CD4-positive, alpha-beta memory T cell (primary cell): ENCODE data around the gene HLA-DQB1. TPM values are rescaled to one million over a fixed set of nuclear protein-coding genes. Genes with fewer than 3 reads are reported as not detected.

ENCODE experiments used
- CTCF ChIA-PET: fragments of 350-600 bp; sonication (Branson Sonifier 250); formaldehyde crosslinking; loops from one replicate; lab custom pipeline; 2021; ENCODE audit warnings: inconsistent platforms; ENCODE audit not compliant: partially characterized antibody; lab: Charles Lee
- POLR2A ChIA-PET: fragments of 350-600 bp; sonication (Branson Sonifier 250); formaldehyde crosslinking; loops from one replicate; lab custom pipeline; 2021; ENCODE audit not compliant: partially characterized antibody; lab: Charles Lee
- DNase-seq, 5 donors: peaks; one replicate each; pipeline versions ENCODE4 v3.0.0 to v3.0.0-alpha.2; 2020 to 2022; ENCODE audit warnings: mixed read lengths in 1 of 5
- H3K27ac ChIP-seq: one replicate; pipeline ENCODE4 v1.7.0; 2013; ENCODE audit warnings: low read depth, low read length
- H3K27me3 ChIP-seq: 2 replicates; pipeline ENCODE4 v1.7.0; 2013; ENCODE audit warnings: mild to moderate bottlenecking, low read length, moderate library complexity; ENCODE audit not compliant: insufficient read depth
- H3K36me3 ChIP-seq: 2 replicates; pipeline ENCODE4 v1.7.0; 2013; ENCODE audit warnings: mild to moderate bottlenecking, low read length, moderate library complexity; ENCODE audit not compliant: insufficient read depth
- H3K4me1 ChIP-seq: 2 replicates; pipeline ENCODE4 v1.7.0; 2013; ENCODE audit warnings: mild to moderate bottlenecking, low read length, moderate library complexity; ENCODE audit not compliant: insufficient read depth
- H3K4me3 ChIP-seq, 2 donors: one replicate each; pipeline ENCODE4 v1.7.0; 2013; ENCODE audit warnings: low read length in 2 of 2, mild to moderate bottlenecking in 1 of 2
- H3K9me3 ChIP-seq, 2 donors: one replicate each; pipeline ENCODE4 v1.7.0; 2013; ENCODE audit warnings: low read length in 2 of 2, control low read depth in 1 of 2; ENCODE audit not compliant: control insufficient read depth in 1 of 2
- H3K27ac Mint-ChIP-seq, 7 donors: one replicate each; pipeline ENCODE4 v1.8.0; 2020 to 2021; ENCODE audit warnings: mixed read lengths in 7 of 7, mild to moderate bottlenecking in 6 of 7, inconsistent platforms in 3 of 7, moderate library complexity in 3 of 7
- H3K27me3 Mint-ChIP-seq, 2 donors: one replicate each; pipeline ENCODE4 v1.8.0; 2020 to 2021; ENCODE audit warnings: mixed read lengths in 2 of 2
- H3K36me3 Mint-ChIP-seq, 2 donors: one replicate each; pipeline ENCODE4 v1.8.0; 2020 to 2021; ENCODE audit warnings: mixed read lengths in 2 of 2, inconsistent platforms in 1 of 2, mild to moderate bottlenecking in 1 of 2
- H3K4me1 Mint-ChIP-seq, 4 donors: one replicate each; pipeline ENCODE4 v1.8.0; 2020 to 2021; ENCODE audit warnings: mixed read lengths in 4 of 4, mild to moderate bottlenecking in 1 of 4
- H3K4me3 Mint-ChIP-seq, 8 donors: one replicate each; pipeline ENCODE4 v1.8.0; 2020 to 2021; ENCODE audit warnings: mixed read lengths in 8 of 8, mild to moderate bottlenecking in 7 of 8, moderate library complexity in 6 of 8, inconsistent platforms in 3 of 8
- H3K9me3 Mint-ChIP-seq, 8 donors: one replicate each; pipeline ENCODE4 v1.8.0; 2020 to 2021; ENCODE audit warnings: mixed read lengths in 8 of 8, mild to moderate bottlenecking in 5 of 8, inconsistent platforms in 3 of 8, moderate library complexity in 1 of 8
- intact Hi-C: fragments of 100-400 bp; cut with micrococcal nuclease; formaldehyde crosslinking; loops from one replicate; pipeline ENCODE4 v1.15.1; 2023
- polyA plus RNA-seq, 2 donors: library from polyadenylated mRNA; unstranded; fragments of 300-500 nt; fragmentation: Illumina TruSeq; gene quantifications; one replicate each; pipeline ENCODE4 v1.2.3, GENCODE V29; 2021
- total RNA-seq, 2 experiments: library from RNA; stranded (reverse); gene quantifications; one replicate each; pipeline ENCODE4 v1.2.3, GENCODE V29; 2021

The HLA-DQB1 gene
- total and polyA plus RNA-seq, 4 experiments from 2014 or later, result 1.4 to 11.1 (median 8.1) TPM

DNA sequence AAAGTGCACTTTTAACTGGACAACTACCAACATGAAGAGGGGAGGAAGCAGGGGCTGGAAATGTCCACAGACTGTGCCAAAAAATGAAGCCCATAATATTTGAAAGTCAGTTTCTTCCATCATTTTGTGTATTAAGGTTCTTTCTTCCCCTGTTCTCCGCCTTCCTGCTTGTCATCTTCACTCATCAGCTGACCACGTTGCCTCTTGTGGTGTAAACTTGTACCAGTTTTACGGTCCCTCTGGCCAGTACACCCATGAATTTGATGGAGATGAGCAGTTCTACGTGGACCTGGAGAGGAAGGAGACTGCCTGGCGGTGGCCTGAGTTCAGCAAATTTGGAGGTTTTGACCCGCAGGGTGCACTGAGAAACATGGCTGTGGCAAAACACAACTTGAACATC, 25.3 kb downstream of the HLA-DQB1 start:
- no peak overlapping the region for H3K27ac Mint-ChIP-seq
- H3K4me1 ChIP-seq, result peaks cover 11% of the 10 kb centered on the region
- intact Hi-C loops, result no loop called here

DNA sequence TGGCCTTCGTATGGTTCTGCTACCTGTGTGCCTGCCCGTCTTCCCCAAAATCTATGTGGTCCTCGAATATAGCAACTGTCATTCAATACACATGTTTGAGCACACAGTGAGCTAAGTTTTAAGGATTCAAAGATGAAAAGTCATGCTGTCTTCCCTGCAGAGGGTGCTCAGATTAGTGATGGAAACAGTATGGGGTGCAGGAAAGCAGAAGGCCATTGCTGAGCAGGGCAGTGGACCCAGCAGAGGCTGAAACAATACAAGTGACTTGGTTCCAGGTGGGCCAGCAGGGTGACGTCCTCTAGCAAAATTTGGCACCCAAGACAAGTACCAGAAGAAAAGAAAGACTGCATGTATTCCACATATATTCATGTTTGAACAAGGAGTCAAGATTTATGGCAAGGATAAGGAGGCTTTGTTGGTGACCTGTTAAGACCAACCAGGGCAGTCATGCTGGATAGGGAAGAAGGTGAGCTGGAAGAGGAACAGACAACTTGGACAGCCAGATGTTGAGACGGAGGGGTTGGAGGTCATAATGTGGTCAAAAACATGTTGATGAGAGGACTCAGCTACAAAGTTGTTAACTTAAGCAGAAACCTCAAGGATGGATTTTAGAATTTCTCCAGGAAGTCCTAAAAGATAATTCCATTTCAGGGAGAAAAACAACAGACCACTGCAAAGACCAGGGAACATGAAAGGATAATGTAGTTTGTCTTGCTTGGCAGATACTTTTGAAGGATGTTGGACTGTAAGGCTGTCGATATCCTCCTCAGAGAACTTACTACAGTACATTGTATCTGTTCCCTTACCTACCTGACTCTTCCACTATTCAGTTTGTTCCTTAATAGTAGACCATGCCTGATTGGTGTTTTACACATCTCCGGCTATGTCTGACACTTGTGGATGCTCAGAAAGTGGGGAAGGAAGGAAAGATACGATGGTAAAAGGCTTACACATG, 26.7 kb downstream of the HLA-DQB1 start:
- DNase-seq, result no peak
- Mint-ChIP-seq H3K9me3 (no peaks in the 10 kb centered on the region), H3K27me3 (peaks cover 0 to 8% of the 10 kb centered on the region in 2 donors), H3K4me3 (no peak overlapping the region), H3K36me3 (no peaks in the 10 kb centered on the region), H3K27ac (no peak overlapping the region), H3K4me1 (peaks cover 16 to 21% (median 20%) of the 10 kb centered on the region in 4 donors)
- intact Hi-C loops, result no loop called here
- peaks cover 11% of the 10 kb centered on the region for H3K4me1 ChIP-seq
- no peaks in the 10 kb centered on the region for H3K36me3 ChIP-seq
- H3K9me3 ChIP-seq, result no peaks in the 10 kb centered on the region
- H3K4me3 ChIP-seq, result no peak overlapping the region
- ChIA-PET CTCF (no interaction called here), POLR2A (no interaction called here)
- no peaks in the 10 kb centered on the region for H3K27me3 ChIP-seq
- no peak overlapping the region for H3K27ac ChIP-seq

More for the DNA sequence above, 25.3 kb downstream of the HLA-DQB1 start:
- no peaks in the 10 kb centered on the region for H3K36me3 ChIP-seq
- Mint-ChIP-seq H3K9me3 (no peaks in the 10 kb centered on the region), H3K4me3 (no peak overlapping the region), H3K4me1 (peaks cover 16 to 22% (median 18%) of the 10 kb centered on the region in 4 donors), H3K36me3 (no peaks in the 10 kb centered on the region), H3K27me3 (no peaks in the 10 kb centered on the region)
- no peak overlapping the region for H3K27ac ChIP-seq
- no peak overlapping the region for H3K4me3 ChIP-seq
- DNase-seq, result no peak
- H3K27me3 ChIP-seq, result no peaks in the 10 kb centered on the region
- ChIA-PET POLR2A (no interaction called here), CTCF (no interaction called here)
- no peaks in the 10 kb centered on the region for H3K9me3 ChIP-seq

DNA sequence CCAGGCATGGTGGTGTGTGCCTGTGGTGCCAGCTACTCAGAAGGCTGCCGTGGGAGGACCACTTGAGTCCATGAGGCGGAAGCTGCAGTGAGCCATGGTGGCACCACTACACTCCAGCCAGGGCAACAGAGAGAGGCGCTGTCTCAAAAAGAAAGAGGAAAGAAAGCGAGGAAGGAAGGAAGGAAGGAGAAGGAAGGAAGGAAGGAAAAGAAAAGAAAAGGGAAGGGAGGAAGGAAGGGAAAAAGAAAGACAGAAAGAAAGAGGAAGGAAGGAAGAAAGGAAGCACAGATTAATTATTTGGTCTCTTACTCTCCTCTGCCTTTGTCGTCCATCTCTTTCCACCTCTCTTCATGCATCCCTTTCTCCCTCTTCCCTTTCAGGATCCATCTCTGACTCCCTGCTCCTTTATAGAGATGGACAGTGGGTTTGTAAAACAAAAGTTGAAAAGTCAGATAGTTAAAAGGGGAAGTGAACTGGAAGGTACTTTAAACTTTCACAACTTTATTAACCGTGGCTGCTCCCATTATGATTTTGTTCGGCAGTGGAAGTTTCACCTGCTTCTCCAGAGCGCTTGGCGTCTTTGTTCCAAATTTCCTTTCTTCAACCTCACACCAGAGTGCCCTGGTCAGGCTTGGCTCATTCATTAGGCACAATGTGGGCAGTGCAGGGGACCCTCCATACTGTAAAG, 27.8 kb downstream of the HLA-DQB1 start:
- H3K4me1 ChIP-seq, result peaks cover 11% of the 10 kb centered on the region
- no peak for DNase-seq
- no peaks in the 10 kb centered on the region for H3K27me3 ChIP-seq
- intact Hi-C loops, result no loop called here
- H3K4me3 Mint-ChIP-seq, result no peak overlapping the region
- CTCF ChIA-PET, result no interaction called here
- no peaks in the 10 kb centered on the region for H3K36me3 ChIP-seq
- no peak overlapping the region for H3K4me3 ChIP-seq
- H3K36me3 Mint-ChIP-seq, result no peaks in the 10 kb centered on the region
- peaks cover 20 to 26% (median 23%) of the 10 kb centered on the region in 4 donors for H3K4me1 Mint-ChIP-seq
- POLR2A ChIA-PET, result no interaction called here
- H3K27me3 Mint-ChIP-seq, result peaks cover 0 to 8% of the 10 kb centered on the region in 2 donors
- no peaks in the 10 kb centered on the region for H3K9me3 Mint-ChIP-seq
- no peak overlapping the region for H3K27ac ChIP-seq
- no peak overlapping the region for H3K27ac Mint-ChIP-seq
- no peaks in the 10 kb centered on the region for H3K9me3 ChIP-seq

DNA sequence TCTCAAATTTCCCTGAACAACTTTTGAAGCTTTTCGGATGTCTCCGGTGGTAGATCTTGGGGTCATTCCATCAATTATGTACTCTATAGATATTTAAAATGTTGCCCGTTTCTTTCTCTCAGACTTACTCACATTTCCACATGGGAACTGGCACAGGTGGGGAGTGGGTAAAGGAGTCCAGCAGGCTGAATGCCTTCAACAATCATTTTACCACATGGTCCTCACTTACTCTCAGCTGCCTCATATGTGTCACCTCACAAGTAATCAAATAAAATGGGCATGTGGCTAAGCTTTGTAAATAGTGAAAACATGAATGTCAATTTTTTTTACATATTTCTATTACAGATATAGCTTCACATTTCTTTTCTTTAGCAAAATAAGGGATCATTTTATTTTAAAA, 28.6 kb downstream of the HLA-DQB1 start:
- H3K9me3 Mint-ChIP-seq, result no peaks in the 10 kb centered on the region
- no peaks in the 10 kb centered on the region for H3K36me3 ChIP-seq
- no peaks in the 10 kb centered on the region for H3K27me3 ChIP-seq
- no peaks in the 10 kb centered on the region for H3K36me3 Mint-ChIP-seq
- H3K27ac Mint-ChIP-seq, result no peak overlapping the region
- ChIA-PET POLR2A (no interaction called here), CTCF (no interaction called here)
- no peak for DNase-seq
- intact Hi-C loops, result no loop called here
- peaks cover 0 to 8% of the 10 kb centered on the region in 2 donors for H3K27me3 Mint-ChIP-seq
- no peak overlapping the region for H3K4me3 ChIP-seq
- H3K27ac ChIP-seq, result no peak overlapping the region
- H3K4me3 Mint-ChIP-seq, result no peak overlapping the region
- peaks cover 11% of the 10 kb centered on the region for H3K4me1 ChIP-seq
- no peaks in the 10 kb centered on the region for H3K9me3 ChIP-seq
- H3K4me1 Mint-ChIP-seq, result peaks cover 16 to 26% (median 23%) of the 10 kb centered on the region in 4 donors

DNA sequence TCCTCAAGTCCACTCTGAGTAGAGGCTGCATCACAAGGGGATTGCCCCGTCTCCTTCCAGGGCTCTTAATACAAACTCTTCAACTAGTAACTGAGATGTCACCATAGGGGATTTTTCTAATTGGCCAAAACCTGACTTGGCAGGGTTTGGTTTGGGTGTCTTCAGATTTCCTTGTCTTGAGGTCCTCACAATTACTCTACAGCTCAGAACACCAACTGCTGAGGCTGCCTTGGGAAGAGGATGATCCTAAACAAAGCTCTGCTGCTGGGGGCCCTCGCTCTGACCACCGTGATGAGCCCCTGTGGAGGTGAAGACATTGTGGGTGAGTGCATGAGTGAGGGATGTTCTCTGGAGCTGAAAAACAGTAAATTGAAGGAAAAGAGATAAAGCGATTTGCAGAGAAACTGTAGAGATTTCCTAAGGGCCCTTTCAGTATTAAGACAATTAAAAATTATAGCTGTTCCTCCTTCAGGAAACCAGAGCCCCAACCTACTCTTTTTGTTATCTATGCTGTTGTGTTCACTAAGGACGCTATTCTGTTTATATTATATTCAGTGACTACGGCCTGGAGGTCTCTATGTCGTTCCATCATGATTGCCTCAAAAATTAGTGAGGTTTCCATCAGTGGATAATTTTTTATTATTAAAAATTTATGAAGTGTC, 29.1 kb downstream of the HLA-DQB1 start, which contains the start of gene HLA-DQA1:
HLA-DQA1 (plus strand) TSS at position 188 of the 662 bp plus-strand sequence; CDS start at position 241, 53 bp downstream.
- Mint-ChIP-seq H3K9me3 (no peaks in the 10 kb centered on the region), H3K4me1 (peaks cover 11 to 23% (median 21%) of the 10 kb centered on the region in 4 donors), H3K27ac (no peak within 1 kb of the TSS), H3K4me3 (peak within 1 kb of the TSS in 4 of 8 donors; percentile 12 to 49 (median 36)), H3K27me3 (peaks cover 0 to 8% of the 10 kb centered on the region in 2 donors), H3K36me3 (no peaks in the 10 kb centered on the region)
- peaks cover 8% of the 10 kb centered on the region for H3K4me1 ChIP-seq
- intact Hi-C loops, result no loop called here
- H3K36me3 ChIP-seq, result no peaks in the 10 kb centered on the region
- H3K9me3 ChIP-seq, result no peaks in the 10 kb centered on the region
- DNase-seq, result no peak
- no peak within 1 kb of the TSS for H3K4me3 ChIP-seq
- ChIA-PET POLR2A (no interaction called here), CTCF (no interaction called here)
- no peak within 1 kb of the TSS for H3K27ac ChIP-seq
- H3K27me3 ChIP-seq, result no peaks in the 10 kb centered on the region

DNA sequence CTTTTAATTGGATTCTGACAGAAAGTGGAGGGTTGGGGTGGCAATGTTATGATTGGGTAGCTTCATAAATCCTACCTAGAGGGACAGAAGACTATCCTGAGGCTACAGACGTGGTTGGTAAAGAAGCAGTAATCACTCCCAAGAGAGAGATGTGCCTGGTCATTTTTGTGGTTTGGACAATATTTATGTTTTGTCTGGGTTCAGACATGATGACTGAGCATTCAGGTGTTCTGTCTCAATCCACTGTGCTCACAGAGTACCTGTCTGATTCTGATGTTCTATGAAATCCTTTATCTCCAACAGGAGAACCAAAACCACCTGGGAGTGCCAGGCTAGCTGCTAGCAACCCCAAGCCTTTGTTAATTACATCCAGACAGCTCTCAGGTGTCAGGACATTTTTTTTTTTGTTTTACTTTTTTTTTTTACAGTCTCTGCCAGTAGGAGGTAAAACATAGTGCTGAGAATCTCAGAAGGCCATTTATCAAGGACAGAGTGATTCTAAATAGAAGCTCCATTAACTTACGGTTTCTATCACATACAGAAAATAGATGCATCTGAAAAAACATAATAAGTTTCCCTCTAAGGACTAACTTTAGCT, 30.8 kb downstream of the HLA-DQB1 start:
- Mint-ChIP-seq H3K4me3 (no peak overlapping the region), H3K9me3 (no peaks in the 10 kb centered on the region), H3K27ac (peak overlapping the region in 1 of 7 donors; percentile 58), H3K36me3 (no peaks in the 10 kb centered on the region), H3K27me3 (peaks cover 0 to 8% of the 10 kb centered on the region in 2 donors), H3K4me1 (peaks cover 0 to 11% (median 9%) of the 10 kb centered on the region in 4 donors)
- no peaks in the 10 kb centered on the region for H3K36me3 ChIP-seq
- intact Hi-C loops, result no loop called here
- H3K4me1 ChIP-seq, result no peaks in the 10 kb centered on the region
- no peak overlapping the region for H3K27ac ChIP-seq
- H3K27me3 ChIP-seq, result no peaks in the 10 kb centered on the region
- no peaks in the 10 kb centered on the region for H3K9me3 ChIP-seq
- H3K4me3 ChIP-seq, result no peak overlapping the region
- ChIA-PET CTCF (no interaction called here), POLR2A (no interaction called here)
- no peak for DNase-seq
